ENCODE measurements around the gene ATP13A1. TPM values are rescaled to one million over a fixed set of nuclear protein-coding genes. Genes with fewer than 3 reads are reported as not detected.

ATP13A1 gene
- total RNA-seq, 2 experiments from 2014 or later, result 84.8 to 87.6 TPM

GRCh38 chr19:19644054-19644388 is 19.5 kb downstream of the ATP13A1 start:
- Mint-ChIP-seq H3K27ac (peak overlapping the region; percentile 95), H3K36me3 (ENCODE audit: low read depth) (peaks cover 78% of the 10 kb centered on the region), H3K27me3 (no peaks in the 10 kb centered on the region), H3K4me1 (ENCODE audit: low read depth) (peaks cover 23% of the 10 kb centered on the region), H3K4me3 (peak overlapping the region; percentile 99), H3K9me3 (no peaks in the 10 kb centered on the region)
- Histone ChIP-seq H3K27me3 (ENCODE audit: control insufficient read depth in 1 of 2, insufficient read depth in 2 of 2, low read length in 2 of 2) (no peaks in the 10 kb centered on the region), H3K4me1 (ENCODE audit: insufficient read depth, low read length) (peaks cover 33% of the 10 kb centered on the region), H3K36me3 (ENCODE audit: insufficient read depth, low read length) (peaks cover 61% of the 10 kb centered on the region), H3K9me3 (ENCODE audit: control insufficient read depth in 1 of 2, insufficient read depth in 1 of 2, low read length in 2 of 2) (no peaks in the 10 kb centered on the region), H3K27ac (ENCODE audit: low read depth in 1 of 2, low read length in 2 of 2) (peak overlapping the region; percentile 84 to 97), H3K4me3 (ENCODE audit: low read length) (peak overlapping the region; percentile 100)
- DNase-seq, result no peak
- ATAC-seq (ENCODE audit: poor library complexity), result no peak
- ChIA-PET POLR2A (interaction anchor here (0.7 to 1.8 kb wide), 12 partner anchors 16 to 222 kb away, joined by 3 to 19 read pairs (median 4); partner anchors contain the start of genes ATP13A1, LPAR2, NDUFA13 and TSSK6), CTCF (interaction anchor here (0.7 to 2.2 kb wide), 23 partner anchors 15 to 257 kb away, joined by 3 to 57 read pairs (median 4); partner anchors contain the start of genes ATP13A1, LPAR2, NDUFA13 and TSSK6)
- intact Hi-C loops (cut with DNase I, micrococcal nuclease), result loop anchor here in 1 of 2 experiments (1.0 to 10.0 kb wide), 5 partner anchors 19 to 315 kb away; partner anchors contain the start of gene ATP13A1
- peak; percentile 15 for TF ChIP-seq CTCF (IDR thresholded peaks at IDR 0.05)

- Mint-ChIP-seq H3K9me3 (no peaks in the 10 kb centered on the region), H3K36me3 (ENCODE audit: low read depth) (peaks cover 78% of the 10 kb centered on the region), H3K4me1 (ENCODE audit: low read depth) (peaks cover 23% of the 10 kb centered on the region), H3K27ac (peak within 1 kb of the TSS; percentile 95), H3K4me3 (peak within 1 kb of the TSS; percentile 99), H3K27me3 (no peaks in the 10 kb centered on the region)
- TF ChIP-seq CTCF (IDR thresholded peaks at IDR 0.05), result peak; percentile 74
- intact Hi-C loops (cut with DNase I, micrococcal nuclease), result loop anchor here (1.0 to 10.0 kb wide), 9 partner anchors 15 to 315 kb away; partner anchors contain the start of genes LPAR2 (in 2 of the 2), ATP13A1 (in 1 of the 2) and NDUFA13 (in 1 of the 2)
- H3K27me3 ChIP-seq (ENCODE audit: control insufficient read depth in 1 of 2, insufficient read depth in 2 of 2, low read length in 2 of 2), result no peaks in the 10 kb centered on the region
- H3K36me3 ChIP-seq (ENCODE audit: insufficient read depth, low read length), result peaks cover 63% of the 10 kb centered on the region
- peak within 1 kb of the TSS; percentile 100 for H3K4me3 ChIP-seq (ENCODE audit: low read length)
- H3K4me1 ChIP-seq (ENCODE audit: insufficient read depth, low read length), result peaks cover 33% of the 10 kb centered on the region
- ATAC-seq (ENCODE audit: poor library complexity), result peak; percentile 90
- ChIA-PET POLR2A (interaction anchor here (0.7 to 1.8 kb wide), 13 partner anchors 15 to 222 kb away, joined by 3 to 19 read pairs (median 4); partner anchors contain the start of genes ATP13A1, LPAR2, NDUFA13 and TSSK6), CTCF (interaction anchor here (0.6 to 2.2 kb wide), 25 partner anchors 15 to 258 kb away, joined by 3 to 57 read pairs (median 4); partner anchors contain the start of genes ATP13A1, LPAR2, NDUFA13 and TSSK6)
- peak within 1 kb of the TSS; percentile 91 to 97 for H3K27ac ChIP-seq (ENCODE audit: low read depth in 1 of 2, low read length in 2 of 2)
- DNase-seq, result peak; percentile 82 to 94 (median 88)
- H3K9me3 ChIP-seq (ENCODE audit: control insufficient read depth in 1 of 2, insufficient read depth in 1 of 2, low read length in 2 of 2), result no peaks in the 10 kb centered on the region
Observed at GRCh38 chr19:19643158-19644053, 20.1 kb downstream of the ATP13A1 start, which contains the start of gene GMIP. Gene GMIP, minus strand, starts transcription at chr19:19643657. Its CDS starts 128 bp downstream, at chr19:19643529.

- H3K27me3 Mint-ChIP-seq, result no peaks in the 10 kb centered on the region
- peaks cover 67% of the 10 kb centered on the region for H3K36me3 ChIP-seq (ENCODE audit: insufficient read depth, low read length)
- peaks cover 33% of the 10 kb centered on the region for H3K4me1 ChIP-seq (ENCODE audit: insufficient read depth, low read length)
- ATAC-seq (ENCODE audit: poor library complexity), result peak; percentile 21
- H3K27ac ChIP-seq (ENCODE audit: low read depth in 1 of 2, low read length in 2 of 2), result peak overlapping the region; percentile 91 to 97
- no peak for TF ChIP-seq CTCF (IDR thresholded peaks at IDR 0.05)
- H3K4me3 ChIP-seq (ENCODE audit: low read length), result peak overlapping the region; percentile 100
- intact Hi-C loops (cut with DNase I, micrococcal nuclease), result loop anchor here (1.0 to 10.0 kb wide), 6 partner anchors 14 to 278 kb away; partner anchors contain the start of genes LPAR2 (in 2 of the 2) and NDUFA13 (in 1 of the 2)
- peak overlapping the region; percentile 95 for H3K27ac Mint-ChIP-seq
- H3K36me3 Mint-ChIP-seq (ENCODE audit: low read depth), result peaks cover 72% of the 10 kb centered on the region
- H3K4me1 Mint-ChIP-seq (ENCODE audit: low read depth), result peaks cover 23% of the 10 kb centered on the region
- no peaks in the 10 kb centered on the region for H3K9me3 ChIP-seq (ENCODE audit: control insufficient read depth in 1 of 2, insufficient read depth in 1 of 2, low read length in 2 of 2)
- CTCF ChIA-PET, result interaction anchor here (1.0 kb wide), 1 partner anchor 40 kb away, joined by 3 read pairs; no protein-coding TSS in a partner anchor
- no peaks in the 10 kb centered on the region for H3K9me3 Mint-ChIP-seq
- peak in 8 of 14 experiments; percentile 14 to 80 (median 38) for DNase-seq
- peak overlapping the region; percentile 99 for H3K4me3 Mint-ChIP-seq
- H3K27me3 ChIP-seq (ENCODE audit: control insufficient read depth in 1 of 2, insufficient read depth in 2 of 2, low read length in 2 of 2), result no peaks in the 10 kb centered on the region
- POLR2A ChIA-PET, result interaction anchor here (1.2 to 1.8 kb wide), 3 partner anchors 15 to 179 kb away, joined by 6 to 10 read pairs (median 7); partner anchors contain the start of genes LPAR2, ZNF101 and ZNF506
Observed at GRCh38 chr19:19642506-19643157, 20.8 kb downstream of the ATP13A1 start.
